GM12864 (cell line): ENCODE measurements around the gene STX4.

Experiments used
- DNase-seq: peaks from one replicate; pipeline ENCODE4 v3.0.0-alpha.2; 2011; ENCODE audit warnings: low read depth
- H3K4me3 ChIP-seq: 2 replicates; pipeline ENCODE4 v1.5.1; 2011; ENCODE audit warnings: mild to moderate bottlenecking, low read depth, low read length, control low read depth
- TF ChIP-seq, protein P1 (sequence below): IDR thresholded peaks from 2 replicates; pipeline ENCODE4 v1.5.1; 2011; ENCODE audit warnings: low read depth, mild to moderate bottlenecking, moderate library complexity, low read length, control low read depth, inconsistent platforms; ENCODE audit errors: missing control alignments

The STX4 gene

DNA sequence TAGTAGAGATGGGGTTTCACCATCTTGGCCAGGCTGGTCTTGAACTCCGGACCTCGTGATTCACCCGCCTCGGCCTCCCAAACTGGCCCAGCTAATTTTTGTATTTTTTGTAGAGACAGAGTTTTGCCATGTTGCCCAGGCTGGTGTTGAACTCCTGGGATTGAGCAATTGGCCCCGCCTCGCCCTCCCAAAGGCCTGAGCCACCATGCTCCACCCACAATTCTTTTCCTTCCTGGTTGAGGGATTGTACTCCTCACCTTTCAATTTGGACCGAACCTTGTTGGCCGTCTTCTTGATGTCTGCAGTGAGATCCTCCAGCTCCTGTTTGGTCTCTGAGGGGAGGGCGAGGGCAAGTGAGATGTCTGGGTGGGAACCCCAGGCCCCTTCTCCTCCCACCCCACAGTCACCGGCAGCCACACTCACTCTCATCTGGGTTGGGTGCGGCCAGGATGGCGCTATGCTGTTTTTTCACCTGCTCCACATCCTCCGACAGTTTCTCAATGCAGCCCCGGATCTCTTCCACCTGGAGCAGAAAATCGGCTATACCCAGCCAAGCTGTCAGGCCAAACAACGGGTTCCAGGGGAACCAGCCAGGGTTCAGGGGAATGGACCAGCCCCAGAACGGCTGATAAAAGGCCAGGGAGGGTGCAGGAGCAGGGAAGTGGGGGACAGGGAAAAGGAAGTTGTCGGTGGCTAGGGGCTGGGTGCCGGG lies 32.5 kb upstream of the STX4 start:
- TF ChIP-seq, protein P1, sequence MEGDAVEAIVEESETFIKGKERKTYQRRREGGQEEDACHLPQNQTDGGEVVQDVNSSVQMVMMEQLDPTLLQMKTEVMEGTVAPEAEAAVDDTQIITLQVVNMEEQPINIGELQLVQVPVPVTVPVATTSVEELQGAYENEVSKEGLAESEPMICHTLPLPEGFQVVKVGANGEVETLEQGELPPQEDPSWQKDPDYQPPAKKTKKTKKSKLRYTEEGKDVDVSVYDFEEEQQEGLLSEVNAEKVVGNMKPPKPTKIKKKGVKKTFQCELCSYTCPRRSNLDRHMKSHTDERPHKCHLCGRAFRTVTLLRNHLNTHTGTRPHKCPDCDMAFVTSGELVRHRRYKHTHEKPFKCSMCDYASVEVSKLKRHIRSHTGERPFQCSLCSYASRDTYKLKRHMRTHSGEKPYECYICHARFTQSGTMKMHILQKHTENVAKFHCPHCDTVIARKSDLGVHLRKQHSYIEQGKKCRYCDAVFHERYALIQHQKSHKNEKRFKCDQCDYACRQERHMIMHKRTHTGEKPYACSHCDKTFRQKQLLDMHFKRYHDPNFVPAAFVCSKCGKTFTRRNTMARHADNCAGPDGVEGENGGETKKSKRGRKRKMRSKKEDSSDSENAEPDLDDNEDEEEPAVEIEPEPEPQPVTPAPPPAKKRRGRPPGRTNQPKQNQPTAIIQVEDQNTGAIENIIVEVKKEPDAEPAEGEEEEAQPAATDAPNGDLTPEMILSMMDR: no peak
- no peak for DNase-seq
- H3K4me3 ChIP-seq: no peak overlapping the region

DNA sequence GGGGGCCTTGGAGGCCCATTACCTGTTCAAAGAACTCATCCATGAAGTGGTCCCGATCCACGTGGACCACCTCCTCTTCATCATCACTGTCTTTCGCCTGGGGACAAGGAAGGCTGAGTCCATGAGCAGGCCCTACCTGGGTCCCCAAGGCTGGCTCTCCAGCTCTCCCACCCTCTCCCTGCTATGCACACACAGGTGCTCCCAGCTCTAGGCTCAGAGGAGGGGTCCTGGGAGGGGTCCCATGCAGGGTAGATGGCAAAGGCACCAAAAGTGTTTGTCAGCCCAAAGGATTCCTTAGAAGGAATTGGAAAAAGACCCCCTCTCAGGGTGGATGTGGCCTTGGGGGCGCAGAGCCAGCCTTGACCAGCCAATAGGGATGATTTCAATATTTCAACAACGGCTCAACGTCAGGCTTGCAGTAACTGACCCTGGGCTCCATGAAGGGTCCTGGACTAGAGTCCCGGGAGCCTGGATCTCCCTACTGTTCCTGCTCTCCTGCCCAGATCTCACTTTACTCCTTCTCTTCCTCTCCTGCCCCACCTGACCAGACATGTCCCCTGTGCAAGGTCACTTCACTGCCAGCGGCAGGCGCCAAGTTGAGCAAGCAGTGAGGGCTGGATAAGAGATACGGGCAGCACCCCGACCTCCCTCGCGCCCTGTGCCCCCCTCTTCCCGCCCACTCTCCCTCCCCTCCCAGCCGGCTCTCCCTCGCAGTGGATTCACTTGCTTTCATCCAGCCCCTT lies 31.7 kb upstream of the STX4 start:
- TF ChIP-seq, protein P1: no peak
- DNase-seq: no peak
- H3K4me3 ChIP-seq: no peak overlapping the region

DNA sequence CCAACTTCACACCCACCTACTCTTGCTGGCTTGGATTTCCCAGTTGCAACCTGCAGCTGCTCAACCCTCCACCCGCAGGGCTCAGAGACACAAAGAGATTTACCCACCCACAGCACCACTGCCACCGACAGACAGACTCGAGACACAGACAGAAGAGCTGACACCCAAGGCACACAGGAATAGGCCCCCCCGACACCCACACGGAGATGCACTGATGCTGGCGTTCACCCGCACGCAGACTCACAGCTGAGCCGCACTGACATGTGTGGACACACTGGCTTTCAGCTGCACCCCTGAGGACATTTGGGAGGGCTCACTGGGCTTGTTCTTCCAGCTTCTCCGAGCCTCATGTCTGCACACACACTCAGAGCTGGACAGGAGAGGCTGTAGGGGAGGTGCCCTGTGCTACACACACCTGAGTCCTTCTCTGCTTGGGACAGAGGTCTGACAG lies 31.1 kb upstream of the STX4 start:
- TF ChIP-seq, protein P1: no peak

DNA sequence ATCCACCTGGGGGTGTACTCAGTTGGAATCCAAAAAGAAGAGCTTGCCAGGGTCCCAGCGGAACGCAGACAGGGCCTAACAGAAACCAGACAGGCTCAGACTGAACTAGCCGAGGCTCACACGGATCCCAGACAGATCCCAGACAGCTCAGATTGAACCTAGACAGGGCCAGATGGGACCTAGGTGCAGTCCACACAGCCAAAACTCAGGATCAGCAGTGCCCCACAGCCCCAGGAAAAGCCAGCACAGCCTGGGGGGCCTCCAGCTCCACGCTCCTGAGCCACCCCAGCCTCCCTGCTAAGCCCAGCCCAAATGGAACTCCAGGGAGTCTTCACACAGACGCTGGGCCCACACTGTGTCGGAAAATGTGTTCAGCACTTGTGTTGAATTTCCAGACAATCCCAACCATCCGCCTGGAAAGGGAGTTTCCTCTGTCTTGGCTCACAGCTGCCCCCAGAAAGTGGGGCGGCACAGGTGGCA lies 30.5 kb upstream of the STX4 start:
- TF ChIP-seq, protein P1: no peak
- H3K4me3 ChIP-seq: no peak overlapping the region
- DNase-seq: no peak

More for the DNA sequence above, 31.1 kb upstream of the STX4 start:
- DNase-seq: no peak
- H3K4me3 ChIP-seq: no peak overlapping the region

DNA sequence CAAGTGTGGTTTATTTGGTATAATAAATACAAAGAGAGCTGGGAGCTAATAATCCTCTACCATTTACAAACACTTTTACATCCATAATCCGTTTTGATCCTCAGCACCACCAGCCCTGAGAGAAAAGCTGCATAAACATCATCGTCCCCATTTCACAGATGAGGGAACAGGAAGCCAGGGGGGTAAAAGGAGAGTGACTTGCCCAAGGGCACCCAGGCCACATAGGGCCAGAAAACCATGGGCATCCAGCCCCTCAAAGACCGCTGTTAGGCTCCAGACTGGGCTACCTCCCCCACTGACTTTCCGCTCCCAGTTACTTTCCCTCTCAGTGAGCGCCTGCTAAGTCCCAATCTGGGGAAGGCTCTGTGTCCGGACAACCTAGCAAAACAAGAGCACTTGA lies 29.6 kb upstream of the STX4 start:
- DNase-seq: no peak
- TF ChIP-seq, protein P1: no peak
- no peak overlapping the region for H3K4me3 ChIP-seq

DNA sequence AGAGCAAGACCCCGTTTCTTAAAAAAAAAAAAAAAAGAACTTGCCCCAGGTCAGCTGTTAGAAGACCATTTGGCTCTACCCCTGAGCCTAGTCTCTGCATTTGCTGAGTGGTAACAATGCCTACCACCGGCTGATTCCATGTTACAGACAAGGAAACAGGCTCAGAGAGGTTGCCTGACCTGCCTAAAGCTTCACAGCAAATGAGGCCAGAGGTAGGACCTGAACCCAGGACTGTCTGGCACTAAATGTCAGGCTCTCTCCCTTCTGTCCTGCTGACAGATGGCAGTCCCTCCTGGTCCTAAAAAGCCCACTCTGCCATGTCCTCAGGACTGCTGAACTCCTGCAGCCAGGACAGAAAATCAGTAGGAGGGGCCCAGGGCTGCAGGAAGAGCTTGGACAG lies 28.7 kb upstream of the STX4 start:
- H3K4me3 ChIP-seq: no peak overlapping the region
- TF ChIP-seq, protein P1: no peak
- DNase-seq: no peak
